HFFc6 (cell line): ENCODE data around the gene OTUB2. TPM values are rescaled to one million over a fixed set of nuclear protein-coding genes. Genes with fewer than 3 reads are reported as not detected.
A peak's percentile ranks its signal among the peaks of the same experiment; 100 is the strongest.

Experiments used
- DNase-seq: peaks from one replicate; pipeline ENCODE4 v3.0.0-alpha.2; 2018
- H3K27ac Mint-ChIP-seq: 2 replicates; pipeline ENCODE4 v1.8.0; 2020; ENCODE audit warnings: mild to moderate bottlenecking, mixed read lengths
- H3K27me3 Mint-ChIP-seq: 2 replicates; pipeline ENCODE4 v1.8.0; 2021; ENCODE audit warnings: mild to moderate bottlenecking, moderate library complexity, mixed read lengths; ENCODE audit not compliant: insufficient read depth
- H3K36me3 Mint-ChIP-seq: 2 replicates; pipeline ENCODE4 v1.8.0; 2021; ENCODE audit warnings: low read depth, mixed read lengths
- H3K4me1 Mint-ChIP-seq: 2 replicates; pipeline ENCODE4 v1.8.0; 2020; ENCODE audit warnings: low read depth, mixed read lengths
- H3K4me3 Mint-ChIP-seq: 2 replicates; pipeline ENCODE4 v1.8.0; 2020; ENCODE audit warnings: mild to moderate bottlenecking, moderate library complexity, mixed read lengths
- H3K9me3 Mint-ChIP-seq: 2 replicates; pipeline ENCODE4 v1.8.0; 2020; ENCODE audit warnings: mild to moderate bottlenecking, mixed read lengths
- CTCF ChIP-seq: fragments of 200-600 bp; sonication (generic); IDR thresholded peaks from 2 replicates; pipeline ENCODE4 v1.5.0; 2021; ENCODE audit warnings: antibody characterized with exemption, mild to moderate bottlenecking
- total RNA-seq, 6 experiments: library from RNA; stranded (reverse); fragmentation: NEBNext Ultra II Directional; extraction: Animal tissue kit (Norgen Biotek cat#: 25700); gene quantifications; 2 replicates in 1 of 6; 3 replicates in 5 of 6; pipeline ENCODE4 v1.2.3, GENCODE V29; 2021

The OTUB2 gene
- total RNA-seq, 6 experiments from 2014 or later, result 0.77 to 1.8 (median 1.2) TPM

GRCh38 chr14:94050231-94050880 is 24.2 kb downstream of the OTUB2 start:
- Mint-ChIP-seq H3K4me3 (no peak overlapping the region; the same call in 1 of the 2 replicates), H3K27me3 (no peaks in the 10 kb centered on the region; the same call in 1 of the 2 replicates), H3K9me3 (no peaks in the 10 kb centered on the region), H3K36me3 (peaks cover 36% of the 10 kb centered on the region), H3K27ac (no peak overlapping the region), H3K4me1 (no peaks in the 10 kb centered on the region)
- no peak for TF ChIP-seq CTCF
- DNase-seq, result no peak

GRCh38 chr14:94051115-94051514 is 25.0 kb downstream of the OTUB2 start:
- H3K4me1 Mint-ChIP-seq, result no peaks in the 10 kb centered on the region
- H3K36me3 Mint-ChIP-seq, result peaks cover 42% of the 10 kb centered on the region
- H3K27me3 Mint-ChIP-seq, result no peaks in the 10 kb centered on the region; the same call in 1 of the 2 replicates
- DNase-seq, result no peak
- peak overlapping the region; percentile 19; the same call in 1 of the 2 replicates for H3K27ac Mint-ChIP-seq
- H3K4me3 Mint-ChIP-seq, result no peak overlapping the region
- no peaks in the 10 kb centered on the region for H3K9me3 Mint-ChIP-seq
- TF ChIP-seq CTCF, result peak; percentile 56

GRCh38 chr14:94051779-94052178 is 25.6 kb downstream of the OTUB2 start:
- no peak for DNase-seq
- no peaks in the 10 kb centered on the region for H3K4me1 Mint-ChIP-seq
- no peak for TF ChIP-seq CTCF
- peaks cover 45% of the 10 kb centered on the region for H3K36me3 Mint-ChIP-seq
- no peaks in the 10 kb centered on the region for H3K9me3 Mint-ChIP-seq
- H3K4me3 Mint-ChIP-seq, result no peak overlapping the region
- no peaks in the 10 kb centered on the region; the same call in 1 of the 2 replicates for H3K27me3 Mint-ChIP-seq
- no peak overlapping the region for H3K27ac Mint-ChIP-seq

GRCh38 chr14:94052199-94052598 is 26.1 kb downstream of the OTUB2 start:
- no peak for DNase-seq
- H3K4me1 Mint-ChIP-seq, result no peaks in the 10 kb centered on the region
- H3K9me3 Mint-ChIP-seq, result no peaks in the 10 kb centered on the region
- no peak overlapping the region for H3K27ac Mint-ChIP-seq
- H3K4me3 Mint-ChIP-seq, result no peak overlapping the region
- H3K27me3 Mint-ChIP-seq, result no peaks in the 10 kb centered on the region; the same call in 1 of the 2 replicates
- no peak for TF ChIP-seq CTCF
- peaks cover 46% of the 10 kb centered on the region for H3K36me3 Mint-ChIP-seq

- H3K27ac Mint-ChIP-seq, result no peak overlapping the region
- TF ChIP-seq CTCF, result no peak
- no peaks in the 10 kb centered on the region for H3K9me3 Mint-ChIP-seq
- H3K4me3 Mint-ChIP-seq, result no peak overlapping the region
- H3K36me3 Mint-ChIP-seq, result peaks cover 46% of the 10 kb centered on the region
- H3K4me1 Mint-ChIP-seq, result no peaks in the 10 kb centered on the region
- H3K27me3 Mint-ChIP-seq, result no peaks in the 10 kb centered on the region; the same call in 1 of the 2 replicates
- no peak for DNase-seq
These were observed 26.5 kb downstream of the OTUB2 start for GRCh38 chr14:94052662-94053061.
